Cardiac fibroblast (primary cell): ENCODE data around the gene EPC1.

ENCODE experiments used
- DNase-seq, 2 donors: peaks; one replicate each; pipeline versions ENCODE4 v3.0.0 to v3.0.0-alpha.2; 2010; ENCODE audit warnings: low read depth in 2 of 2
- H3K4me3 ChIP-seq, 2 donors: replicated peaks in 1 of 2; 1 replicate in 1 of 2; 2 replicates in 1 of 2; pipeline ENCODE4 v1.5.1; 2011; ENCODE audit warnings: low read depth in 2 of 2, low read length in 2 of 2, mild to moderate bottlenecking in 2 of 2, moderate library complexity in 1 of 2
- CTCF ChIP-seq: IDR thresholded peaks from one replicate; pipeline ENCODE4 v1.5.1; 2011; ENCODE audit warnings: low read depth, mild to moderate bottlenecking, low read length, inconsistent platforms

The EPC1 gene

GRCh38 chr10:32348297-32349198 lies 1.6 kb upstream of the EPC1 start:
- no peak for TF ChIP-seq CTCF
- DNase-seq: no peak
- no peak overlapping the region for H3K4me3 ChIP-seq

GRCh38 chr10:32347363-32348022 lies 535 bp upstream of the EPC1 start:
- no peak for TF ChIP-seq CTCF
- H3K4me3 ChIP-seq: peak overlapping the region; percentile 73 to 85
- no peak for DNase-seq

- H3K4me3 ChIP-seq: peak overlapping the region; percentile 85 to 95
- peak; percentile 97 to 98 for DNase-seq
- TF ChIP-seq CTCF: peak; percentile 61
Measured at GRCh38 chr10:32346134-32346550, 816 bp downstream of the EPC1 start.

GRCh38 chr10:32341596-32341995 lies 5.4 kb downstream of the EPC1 start:
- no peak for TF ChIP-seq CTCF
- no peak overlapping the region for H3K4me3 ChIP-seq
- DNase-seq: no peak

GRCh38 chr10:32340596-32341180 lies 6.3 kb downstream of the EPC1 start:
- no peak for DNase-seq
- H3K4me3 ChIP-seq: no peak overlapping the region
- no peak for TF ChIP-seq CTCF

- TF ChIP-seq CTCF: no peak
- H3K4me3 ChIP-seq: no peak overlapping the region
- no peak for DNase-seq
Measured at GRCh38 chr10:32338262-32338661, 8.7 kb downstream of the EPC1 start.
